ENCODE results near the gene KRIT1.

KRIT1 gene

DNA sequence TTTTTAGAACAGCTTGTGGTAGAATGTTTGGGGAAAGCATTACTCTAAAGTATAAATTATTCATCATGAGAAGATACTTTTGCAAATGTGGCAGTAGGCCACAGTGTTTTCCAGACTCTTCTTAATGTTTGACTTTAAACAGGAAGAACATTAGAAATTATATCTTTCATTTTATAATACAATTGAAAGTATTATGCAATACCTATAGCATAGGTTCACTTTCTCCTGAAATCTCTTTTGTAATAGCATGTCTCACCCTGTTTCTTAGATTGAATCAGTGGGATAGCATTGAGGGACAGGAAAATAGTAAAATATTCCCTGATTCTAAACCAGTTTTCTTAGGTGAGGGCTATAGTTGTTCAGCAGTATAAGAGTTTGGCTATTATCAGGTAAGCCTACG is 23.2 kb upstream of the KRIT1 start:
- DNase-seq (ENCODE audit: extremely low spot score), result no peak
- ChIA-PET CTCF (no interaction called here), POLR2A (no interaction called here)
- TF ChIP-seq SUZ12 (IDR thresholded peaks at IDR 0.05) (no peak), TARDBP (IDR thresholded peaks at IDR 0.05) (no peak), FOXK2 (IDR thresholded peaks at IDR 0.05) (no peak), BHLHE40 (IDR thresholded peaks at IDR 0.05; ENCODE audit: borderline replicate concordance) (no peak), FOXM1 (IDR thresholded peaks at IDR 0.05; ENCODE audit: borderline replicate concordance) (no peak), ELF4 (IDR thresholded peaks at IDR 0.05) (no peak), L3MBTL2 (conservative IDR thresholded peaks at IDR 0.05) (no peak), CTBP1 (IDR thresholded peaks at IDR 0.05; ENCODE audit: borderline replicate concordance) (no peak), SP1 (IDR thresholded peaks at IDR 0.05) (no peak), FOXA1 (IDR thresholded peaks at IDR 0.05) (no peak), ZNF384 (IDR thresholded peaks at IDR 0.05) (no peak), LEF1 (IDR thresholded peaks at IDR 0.05; ENCODE audit: borderline replicate concordance) (no peak)
- TF ChIP-seq, protein P1, sequence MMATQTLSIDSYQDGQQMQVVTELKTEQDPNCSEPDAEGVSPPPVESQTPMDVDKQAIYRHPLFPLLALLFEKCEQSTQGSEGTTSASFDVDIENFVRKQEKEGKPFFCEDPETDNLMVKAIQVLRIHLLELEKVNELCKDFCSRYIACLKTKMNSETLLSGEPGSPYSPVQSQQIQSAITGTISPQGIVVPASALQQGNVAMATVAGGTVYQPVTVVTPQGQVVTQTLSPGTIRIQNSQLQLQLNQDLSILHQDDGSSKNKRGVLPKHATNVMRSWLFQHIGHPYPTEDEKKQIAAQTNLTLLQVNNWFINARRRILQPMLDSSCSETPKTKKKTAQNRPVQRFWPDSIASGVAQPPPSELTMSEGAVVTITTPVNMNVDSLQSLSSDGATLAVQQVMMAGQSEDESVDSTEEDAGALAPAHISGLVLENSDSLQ (IDR thresholded peaks at IDR 0.05), result no peak

DNA sequence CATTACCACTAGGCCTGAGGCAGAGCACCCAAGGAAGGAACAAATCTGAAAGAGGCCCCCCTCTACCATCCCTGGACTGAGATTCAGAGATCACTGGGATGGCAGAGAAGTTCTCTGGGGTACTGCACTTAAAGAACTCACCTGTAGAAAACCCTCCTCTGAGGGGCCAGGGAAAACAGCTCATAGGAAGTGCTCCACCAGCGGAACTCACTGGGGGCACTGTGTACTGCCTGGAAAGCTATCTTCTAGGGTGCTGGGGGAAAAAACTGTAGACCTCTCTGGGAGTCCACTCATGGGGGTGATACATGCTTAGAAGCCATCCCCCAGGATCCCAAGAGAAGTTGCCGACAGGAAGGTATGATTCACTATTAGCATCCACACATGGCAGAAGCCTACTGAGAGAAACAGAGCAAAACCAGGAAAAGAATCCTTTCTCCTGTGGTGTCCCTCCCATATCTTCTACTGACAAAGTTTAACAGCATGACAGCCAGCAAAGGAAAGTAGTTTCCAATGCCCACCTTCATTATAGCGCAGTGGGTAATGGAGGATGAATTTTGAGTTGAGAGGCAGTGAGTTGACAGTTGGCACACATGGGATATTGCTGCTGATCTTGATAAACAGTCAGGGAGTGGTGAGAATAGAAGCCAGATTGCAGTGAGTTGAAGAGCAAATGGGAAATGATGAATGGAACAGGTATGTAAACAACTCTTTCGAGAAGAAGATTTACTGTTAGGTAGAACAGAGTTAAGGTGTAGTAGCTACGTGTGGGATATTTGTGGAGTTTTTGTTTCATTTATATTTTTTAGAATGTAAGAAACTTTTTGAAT is 20.9 kb upstream of the KRIT1 start:
- CTCF ChIA-PET, result interaction anchor here (0.5 kb wide), 1 partner anchor 571 kb away, joined by 3 read pairs; no protein-coding TSS in a partner anchor

DNA sequence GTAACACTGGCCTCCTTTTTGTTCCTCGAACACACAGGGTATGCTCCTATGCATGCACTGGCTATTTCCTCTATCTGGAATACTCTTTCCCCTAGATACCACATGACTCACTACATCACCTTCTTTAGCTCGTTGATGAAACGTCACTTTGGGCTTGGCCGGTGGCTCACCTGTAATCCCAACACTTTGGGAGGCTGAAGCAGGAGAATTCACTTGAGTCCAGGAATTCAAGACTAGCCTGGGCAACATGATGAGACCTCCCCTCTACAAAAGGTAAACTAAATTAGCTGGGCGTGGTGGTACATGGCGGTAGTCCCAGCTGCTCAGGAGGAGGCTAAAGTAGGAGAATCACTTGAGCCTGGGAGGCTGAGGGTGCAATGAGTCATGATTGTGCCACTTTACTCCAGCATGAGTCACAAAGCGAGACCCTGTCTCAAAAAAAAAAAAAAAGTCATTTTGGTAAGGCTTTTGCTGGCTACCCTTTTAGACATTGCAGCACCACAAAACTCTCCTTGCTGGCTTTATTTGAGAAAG is 14.6 kb upstream of the KRIT1 start:
- no peak for DNase-seq (ENCODE audit: extremely low spot score)
- CTCF ChIA-PET, result no interaction called here
- POLR2A ChIA-PET, result interaction anchor here (1.2 kb wide), 1 partner anchor 15 kb away, joined by 9 read pairs; the partner anchor contains the start of genes ANKIB1 and KRIT1
- TF ChIP-seq ARNT (IDR thresholded peaks at IDR 0.05) (no peak), L3MBTL2 (conservative IDR thresholded peaks at IDR 0.05) (no peak), HDGF (IDR thresholded peaks at IDR 0.05; ENCODE audit: borderline replicate concordance) (no peak), FOXA1 (IDR thresholded peaks at IDR 0.05) (no peak), CTBP1 (IDR thresholded peaks at IDR 0.05; ENCODE audit: borderline replicate concordance) (no peak), FOXM1 (IDR thresholded peaks at IDR 0.05; ENCODE audit: borderline replicate concordance) (no peak), TARDBP (IDR thresholded peaks at IDR 0.05) (no peak), ELF4 (IDR thresholded peaks at IDR 0.05) (no peak), NFRKB (IDR thresholded peaks at IDR 0.05) (no peak), FOXK2 (IDR thresholded peaks at IDR 0.05) (no peak), ZNF384 (IDR thresholded peaks at IDR 0.05) (no peak), BHLHE40 (IDR thresholded peaks at IDR 0.05; ENCODE audit: borderline replicate concordance) (no peak), LEF1 (IDR thresholded peaks at IDR 0.05; ENCODE audit: borderline replicate concordance) (no peak), SUZ12 (IDR thresholded peaks at IDR 0.05) (no peak)
- TF ChIP-seq, protein P1 (IDR thresholded peaks at IDR 0.05), result no peak

More for the DNA sequence above, 20.9 kb upstream of the KRIT1 start:
- POLR2A ChIA-PET, result interaction anchor here (1.0 kb wide), 1 partner anchor 21 kb away, joined by 4 read pairs; the partner anchor contains the start of genes ANKIB1 and KRIT1
- DNase-seq (ENCODE audit: extremely low spot score), result no peak
- TF ChIP-seq SUZ12 (IDR thresholded peaks at IDR 0.05), result no peak
- no peak for TF ChIP-seq TARDBP (IDR thresholded peaks at IDR 0.05)
- no peak for TF ChIP-seq FOXK2 (IDR thresholded peaks at IDR 0.05)
- TF ChIP-seq SP1 (IDR thresholded peaks at IDR 0.05), result no peak
- no peak for TF ChIP-seq ARNT (IDR thresholded peaks at IDR 0.05)
- TF ChIP-seq ZNF384 (IDR thresholded peaks at IDR 0.05), result no peak
- no peak for TF ChIP-seq FOXM1 (IDR thresholded peaks at IDR 0.05; ENCODE audit: borderline replicate concordance)
- TF ChIP-seq CTBP1 (IDR thresholded peaks at IDR 0.05; ENCODE audit: borderline replicate concordance), result no peak
- TF ChIP-seq NFRKB (IDR thresholded peaks at IDR 0.05), result no peak
- TF ChIP-seq BHLHE40 (IDR thresholded peaks at IDR 0.05; ENCODE audit: borderline replicate concordance), result no peak
- no peak for TF ChIP-seq ELF4 (IDR thresholded peaks at IDR 0.05)
- no peak for TF ChIP-seq LEF1 (IDR thresholded peaks at IDR 0.05; ENCODE audit: borderline replicate concordance)
- no peak for TF ChIP-seq HDGF (IDR thresholded peaks at IDR 0.05; ENCODE audit: borderline replicate concordance)
- TF ChIP-seq, protein P1 (IDR thresholded peaks at IDR 0.05), result no peak
- TF ChIP-seq FOXA1 (IDR thresholded peaks at IDR 0.05), result no peak
- TF ChIP-seq L3MBTL2 (conservative IDR thresholded peaks at IDR 0.05), result no peak

DNA sequence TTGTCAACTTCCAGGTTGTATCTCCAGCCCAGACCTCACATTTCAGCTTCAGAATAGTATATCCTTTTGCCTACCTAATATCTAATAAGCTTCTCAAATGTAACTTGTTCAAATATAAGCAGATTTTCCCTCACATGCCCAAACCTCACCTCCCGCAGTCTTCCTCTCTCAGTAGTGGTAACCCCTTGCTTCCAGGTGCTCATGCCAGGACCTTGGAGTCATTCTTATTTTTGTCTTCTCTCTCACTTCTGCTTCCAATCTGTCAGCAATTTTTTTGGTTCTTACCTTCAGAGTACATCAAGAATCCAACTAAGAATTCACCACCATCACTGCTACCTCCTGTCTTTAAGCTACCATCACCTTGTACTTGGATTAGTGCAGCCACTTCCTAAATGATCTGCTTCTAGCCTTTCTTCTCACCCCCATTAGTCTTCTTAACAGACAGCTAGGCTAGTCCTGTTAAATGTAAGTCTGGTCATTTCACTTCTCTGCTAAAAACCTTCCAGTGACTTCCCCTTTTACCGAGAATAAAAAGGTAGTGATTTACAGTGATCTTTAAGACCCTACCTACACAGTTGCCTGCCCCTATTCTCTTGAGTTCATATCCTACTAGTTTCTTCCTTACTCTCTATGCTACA is 14.0 kb upstream of the KRIT1 start:
- CTCF ChIA-PET, result no interaction called here
- no peak for DNase-seq (ENCODE audit: extremely low spot score)
- POLR2A ChIA-PET, result interaction anchor here (1.2 kb wide), 1 partner anchor 14 kb away, joined by 9 read pairs; the partner anchor contains the start of genes ANKIB1 and KRIT1
- TF ChIP-seq FOXK2 (IDR thresholded peaks at IDR 0.05) (no peak), LEF1 (IDR thresholded peaks at IDR 0.05; ENCODE audit: borderline replicate concordance) (no peak), TARDBP (IDR thresholded peaks at IDR 0.05) (no peak), ELF4 (IDR thresholded peaks at IDR 0.05) (no peak), SP1 (IDR thresholded peaks at IDR 0.05) (no peak), L3MBTL2 (conservative IDR thresholded peaks at IDR 0.05) (no peak), FOXA1 (IDR thresholded peaks at IDR 0.05) (no peak), FOXM1 (IDR thresholded peaks at IDR 0.05; ENCODE audit: borderline replicate concordance) (no peak), ZNF384 (IDR thresholded peaks at IDR 0.05) (no peak), CTBP1 (IDR thresholded peaks at IDR 0.05; ENCODE audit: borderline replicate concordance) (no peak), ARNT (IDR thresholded peaks at IDR 0.05) (no peak), NFRKB (IDR thresholded peaks at IDR 0.05) (no peak), SUZ12 (IDR thresholded peaks at IDR 0.05) (no peak), BHLHE40 (IDR thresholded peaks at IDR 0.05; ENCODE audit: borderline replicate concordance) (no peak), HDGF (IDR thresholded peaks at IDR 0.05; ENCODE audit: borderline replicate concordance) (no peak)
- TF ChIP-seq, protein P1 (IDR thresholded peaks at IDR 0.05), result no peak

All from HEK293T (cell line).